Motor neuron (in vitro differentiated cells): Measurements from ENCODE around the gene PFKFB4. TPM values are rescaled to one million over a fixed set of nuclear protein-coding genes. Genes with fewer than 3 reads are reported as not detected.

ENCODE experiments used
- ATAC-seq, 8 experiments: fragments of 200-7000 bp; cut with Tn5 transposase; replicated peaks in 6 of 8; 2 replicates each; pipeline ENCODE4 v1.8.0; 2021; ENCODE audit warnings: mild to moderate bottlenecking in 8 of 8, moderate library complexity in 8 of 8
- H3K27ac ChIP-seq, 2 donors: fragments of 250-450 bp; sonication (Bioruptor Pico); 2 replicates each; pipeline ENCODE4 v1.9.0; 2021; ENCODE audit warnings: antibody characterized with exemption in 2 of 2, mild to moderate bottlenecking in 2 of 2, moderate library complexity in 1 of 2
- H3K4me1 ChIP-seq, 2 donors: fragments of 250-450 bp; sonication (Bioruptor Pico); replicated peaks in 1 of 2; 2 replicates each; pipeline ENCODE4 v1.6.1; 2021; ENCODE audit warnings: antibody characterized with exemption in 2 of 2, mild to moderate bottlenecking in 2 of 2, moderate library complexity in 1 of 2
- H3K4me3 ChIP-seq, 5 donors: fragments of 250-450 bp; sonication (Bioruptor Pico); 2 replicates each; pipeline ENCODE4 v1.9.0; 2021; ENCODE audit warnings: antibody characterized with exemption in 5 of 5, mild to moderate bottlenecking in 5 of 5, moderate library complexity in 4 of 5
- WGBS, 10 experiments: fragments of 450-650 bp; shearing (Covaris generic); methylation state at CpG; one replicate each; pipeline ENCODE4 v1.0.0; 2022; 5-methylcytosine and 5-hydroxymethylcytosine counted together
- in situ Hi-C, 9 experiments: fragments of 400-800 bp; cut with MboI; loops; one replicate each; pipeline ENCODE4 v1.15.0; 2021; ENCODE audit warnings: low sequenced_read_pairs in 9 of 9, low pct_unique_long_range_greater_than_20kb in 2 of 9; ENCODE audit not compliant: unreplicated experiment in 9 of 9
- total RNA-seq, 8 experiments: library from RNA; unstranded; fragments of 300-600 nt; gene quantifications; 2 replicates each; pipeline versions ENCODE4 v1.2.3 to v1.2.4, GENCODE V29; 2022

The PFKFB4 gene
- total RNA-seq, 8 experiments from 2014 or later, result 3.1 to 36.0 (median 10.4) TPM

DNA sequence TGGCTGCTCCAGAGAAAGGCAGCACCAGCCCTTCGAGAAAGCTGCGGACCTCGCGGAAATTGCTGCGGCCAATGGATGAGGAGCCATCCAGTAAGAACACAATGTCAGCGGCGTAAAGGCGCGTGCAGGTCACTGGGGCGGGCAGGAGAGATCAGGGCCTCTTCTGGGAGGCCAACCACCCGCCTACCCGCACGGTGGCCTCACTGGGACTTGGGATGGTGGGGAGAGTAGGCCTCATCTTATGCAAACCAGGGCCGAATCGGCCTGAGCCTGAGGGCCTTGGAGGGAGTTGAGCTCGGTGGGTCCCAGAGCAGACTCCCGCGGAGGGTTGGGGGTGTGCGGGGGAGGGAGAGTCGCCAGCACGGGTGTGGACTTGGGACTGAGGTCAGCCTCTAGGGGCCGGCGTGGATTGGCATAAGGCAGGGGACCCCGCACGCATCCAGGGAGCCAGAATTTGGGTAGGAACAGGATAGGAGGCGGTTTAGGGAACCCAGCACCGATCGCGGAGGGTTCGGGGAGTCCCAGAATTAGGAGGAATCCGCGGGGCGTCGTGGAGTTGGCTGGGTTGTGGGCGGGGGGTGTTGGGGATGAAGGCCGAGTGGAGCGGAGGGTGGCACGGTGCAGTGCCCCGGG lies 37.9 kb upstream of the PFKFB4 start:
- 40 to 76% methylated on average over 1 to 5 of the region's 39 CpGs; no CpG with 5 or more reads in 8 of the 10 experiments for WGBS, 10 experiments
- in situ Hi-C loops, result no loop called here
- H3K27ac ChIP-seq, result no peak overlapping the region
- ATAC-seq, result peak in 1 of 8 experiments; percentile 1
- no peak overlapping the region for H3K4me3 ChIP-seq
- H3K4me1 ChIP-seq, result peaks cover 14% of the 10 kb centered on the region in 2 donors

- no peak for ATAC-seq
- peaks cover 14% of the 10 kb centered on the region in 2 donors for H3K4me1 ChIP-seq
- in situ Hi-C loops, result no loop called here
- H3K27ac ChIP-seq, result no peak overlapping the region
- H3K4me3 ChIP-seq, result no peak overlapping the region
- WGBS, 10 experiments, result 80 to 100% (median 100%) methylated on average over 1 to 3 of the region's 9 CpGs; no CpG with 5 or more reads in 6 of the 10 experiments
These were observed 36.7 kb upstream of the PFKFB4 start for GRCh38 chr3:48593337-48593736.

- Histone ChIP-seq H3K4me1 (peaks cover 14% of the 10 kb centered on the region in 2 donors), H3K4me3 (no peak overlapping the region), H3K27ac (no peak overlapping the region)
- in situ Hi-C loops, result no loop called here
- 90 to 100% (median 95%) methylated on average over 1 to 7 of the region's 21 CpGs; no CpG with 5 or more reads in 6 of the 10 experiments for WGBS, 10 experiments
- no peak for ATAC-seq
These were observed 36.0 kb upstream of the PFKFB4 start for GRCh38 chr3:48592519-48593087.

- H3K27ac ChIP-seq, result no peak overlapping the region
- ATAC-seq, result no peak
- no peak overlapping the region for H3K4me3 ChIP-seq
- H3K4me1 ChIP-seq, result peaks cover 14% of the 10 kb centered on the region in 2 donors
- WGBS, 10 experiments, result 80 to 94% (median 83%) methylated on average over 1 to 6 of the region's 22 CpGs; no CpG with 5 or more reads in 4 of the 10 experiments
- in situ Hi-C loops, result no loop called here
These were observed 35.4 kb upstream of the PFKFB4 start for GRCh38 chr3:48591886-48592518.

GRCh38 chr3:48591436-48591835 lies 34.8 kb upstream of the PFKFB4 start:
- in situ Hi-C loops, result no loop called here
- 78 to 80% (median 80%) methylated on average over 1 to 5 of the region's 14 CpGs; no CpG with 5 or more reads in 7 of the 10 experiments for WGBS, 10 experiments
- no peak for ATAC-seq
- Histone ChIP-seq H3K4me3 (no peak overlapping the region), H3K27ac (no peak overlapping the region), H3K4me1 (peaks cover 12 to 14% of the 10 kb centered on the region in 2 donors)

- Histone ChIP-seq H3K4me3 (no peak overlapping the region), H3K4me1 (no peaks in the 10 kb centered on the region), H3K27ac (no peak overlapping the region)
- no peak for ATAC-seq
- 80% methylated on average over 1 of the region's 15 CpGs; no CpG with 5 or more reads in 9 of the 10 experiments for WGBS, 10 experiments
- in situ Hi-C loops, result no loop called here
These were observed 31.6 kb upstream of the PFKFB4 start for GRCh38 chr3:48588230-48588629.

DNA sequence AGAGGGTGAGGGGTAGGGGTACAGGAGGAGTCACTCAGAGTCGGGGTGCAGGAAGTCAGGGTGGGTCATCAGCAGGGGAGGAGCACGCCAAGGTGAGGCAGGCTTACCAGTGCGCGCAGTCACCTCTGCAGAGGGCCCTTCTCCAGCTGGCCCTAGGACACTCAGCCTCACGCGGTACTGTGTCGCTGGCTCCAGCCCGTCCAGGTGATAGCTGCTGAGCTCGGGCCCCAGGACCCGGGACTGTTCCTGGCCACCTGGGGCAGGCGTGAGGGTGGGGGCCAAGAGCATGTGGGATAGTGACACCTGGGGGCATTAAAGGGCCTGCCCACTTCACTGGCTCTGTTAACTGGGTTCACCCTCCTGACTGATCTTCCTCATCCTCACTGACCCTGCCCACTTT lies 31.1 kb upstream of the PFKFB4 start:
- Histone ChIP-seq H3K4me1 (no peaks in the 10 kb centered on the region), H3K27ac (no peak overlapping the region), H3K4me3 (no peak overlapping the region)
- peak in 2 of 8 experiments; percentile 5 to 6 for ATAC-seq
- in situ Hi-C loops, result no loop called here
- WGBS, 10 experiments, result 80 to 100% methylated on average over 1 to 2 of the region's 11 CpGs; no CpG with 5 or more reads in 8 of the 10 experiments

- no peaks in the 10 kb centered on the region for H3K4me1 ChIP-seq
- WGBS, 10 experiments, result 53 to 88% (median 82%) methylated on average over 2 to 4 of the region's 8 CpGs; no CpG with 5 or more reads in 6 of the 10 experiments
- no peak overlapping the region for H3K4me3 ChIP-seq
- H3K27ac ChIP-seq, result no peak overlapping the region
- in situ Hi-C loops, result no loop called here
- ATAC-seq, result no peak
These were observed 28.8 kb upstream of the PFKFB4 start for GRCh38 chr3:48585411-48585810.

DNA sequence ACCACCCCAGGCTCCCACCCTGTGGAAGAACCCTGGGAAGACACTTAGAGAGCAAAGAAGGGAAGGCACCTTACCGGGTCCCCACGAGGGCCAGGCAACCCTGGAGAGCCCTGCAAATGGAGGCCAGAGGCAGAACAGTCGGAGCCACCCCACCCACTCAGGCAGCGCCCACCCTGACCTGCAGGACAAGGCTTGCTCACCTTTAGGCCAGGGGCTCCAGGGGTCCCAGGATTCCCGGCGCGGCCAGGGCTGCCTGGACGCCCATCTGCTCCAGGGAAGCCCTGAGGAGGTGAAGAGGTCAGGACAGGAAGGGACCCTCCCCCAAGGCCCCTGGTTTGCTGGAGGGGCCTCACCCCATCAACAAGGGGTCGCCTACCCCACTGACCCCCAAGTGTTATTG lies 28.2 kb upstream of the PFKFB4 start:
- H3K27ac ChIP-seq, result no peak overlapping the region
- 20 to 60% methylated on average over 1 to 2 of the region's 9 CpGs; no CpG with 5 or more reads in 8 of the 10 experiments for WGBS, 10 experiments
- no peak for ATAC-seq
- H3K4me1 ChIP-seq, result no peaks in the 10 kb centered on the region
- no peak overlapping the region for H3K4me3 ChIP-seq
- in situ Hi-C loops, result no loop called here

DNA sequence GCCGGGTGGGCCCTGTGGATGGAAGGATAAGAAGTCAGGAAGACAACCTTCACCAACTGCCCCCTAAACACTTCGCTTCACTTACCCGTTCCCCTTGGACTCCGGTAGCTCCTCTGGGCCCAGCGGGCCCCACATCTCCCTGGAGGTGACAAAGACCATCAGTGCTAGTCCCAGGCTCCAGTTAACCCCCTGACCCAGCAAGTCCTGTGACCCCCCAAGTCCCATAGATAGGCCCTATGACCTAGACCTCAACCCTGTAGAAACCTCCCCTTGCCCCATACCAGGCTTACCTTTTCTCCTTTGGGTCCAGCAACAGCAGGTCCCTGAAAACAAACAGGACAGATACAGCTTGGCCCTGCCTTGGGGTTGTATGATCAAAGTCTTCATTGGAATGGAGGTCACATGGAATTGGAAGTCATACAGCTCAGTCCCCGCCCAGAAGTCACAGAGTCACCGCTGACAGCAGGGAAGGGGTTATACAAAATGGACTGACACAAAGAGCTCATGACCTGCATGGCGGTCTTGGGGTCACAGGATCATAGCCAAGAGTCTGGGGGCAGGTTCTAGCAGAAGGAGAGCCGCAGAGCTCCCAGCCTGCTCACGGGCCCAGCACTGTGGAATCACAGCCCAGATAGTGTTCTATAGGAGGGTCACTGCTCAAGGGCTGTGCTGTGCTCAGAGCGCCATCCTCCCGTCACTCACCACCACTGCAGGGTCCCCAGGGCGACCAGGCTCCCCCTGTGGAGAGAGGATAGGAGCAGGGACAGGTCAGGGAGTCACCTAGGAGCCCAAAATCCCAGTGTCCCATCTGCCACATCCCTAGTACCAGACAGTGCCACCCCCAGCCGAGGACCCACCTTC lies 25.2 kb upstream of the PFKFB4 start:
- Histone ChIP-seq H3K4me3 (no peak overlapping the region), H3K4me1 (no peaks in the 10 kb centered on the region), H3K27ac (no peak overlapping the region)
- ATAC-seq, result no peak
- in situ Hi-C loops, result no loop called here
- WGBS, 10 experiments, result 50 to 100% (median 83%) methylated on average over 1 to 6 of the region's 14 CpGs; no CpG with 5 or more reads in 3 of the 10 experiments

GRCh38 chr3:48576647-48577046 lies 20.0 kb upstream of the PFKFB4 start:
- no peak for ATAC-seq
- H3K4me1 ChIP-seq, result no peaks in the 10 kb centered on the region
- WGBS, 10 experiments, result 0 to 100% (median 84%) methylated on average over 1 to 3 of the region's 4 CpGs; no CpG with 5 or more reads in 6 of the 10 experiments
- no peak overlapping the region for H3K27ac ChIP-seq
- H3K4me3 ChIP-seq, result no peak overlapping the region
- in situ Hi-C loops, result no loop called here

DNA sequence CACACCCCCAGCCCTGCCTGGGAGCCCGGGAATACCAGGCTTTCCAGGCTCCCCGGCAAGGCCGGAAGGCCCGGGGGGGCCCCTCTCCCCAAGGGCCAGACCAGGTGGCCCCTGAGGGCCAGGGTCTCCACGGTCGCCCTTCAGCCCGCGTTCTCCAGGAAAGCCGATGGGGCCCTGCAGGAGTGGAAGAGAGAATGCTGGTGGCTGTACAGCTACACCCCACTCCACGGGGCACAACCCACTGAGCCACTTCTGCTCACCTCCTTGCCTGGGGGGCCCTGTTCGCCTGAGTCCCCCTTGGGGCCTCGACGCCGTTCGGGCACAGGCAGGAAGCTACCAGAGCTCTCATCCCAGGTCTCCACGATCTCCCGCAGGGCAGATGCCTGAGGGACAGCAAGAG lies 18.8 kb upstream of the PFKFB4 start:
- H3K4me1 ChIP-seq, result no peaks in the 10 kb centered on the region
- in situ Hi-C loops, result no loop called here
- ATAC-seq, result no peak
- no peak overlapping the region for H3K27ac ChIP-seq
- no peak overlapping the region for H3K4me3 ChIP-seq
- WGBS, 10 experiments, result 90 to 100% methylated on average over 1 to 2 of the region's 17 CpGs; no CpG with 5 or more reads in 8 of the 10 experiments
